OCI-LY1 (cell line): ENCODE measurements around the gene ETV7.

Experiments
- H2AFZ ChIP-seq: fragments of 200-600 bp; sonication (generic), shearing (Covaris generic); 2 replicates; pipeline ENCODE4 v1.6.0; 2014; ENCODE audit warnings: antibody characterized with exemption, mild to moderate bottlenecking, low read length
- H3F3A ChIP-seq: fragments of 200-600 bp; sonication (generic), shearing (Covaris generic); 2 replicates; pipeline ENCODE4 v1.6.0; 2014; ENCODE audit warnings: mild to moderate bottlenecking, antibody characterized with exemption, low read length, moderate library complexity; ENCODE audit not compliant: insufficient read depth
- H3K27ac ChIP-seq: fragments of 200-600 bp; sonication (generic); 2 replicates; pipeline ENCODE4 v1.5.1; 2014; ENCODE audit warnings: low read length, mixed run types, mild to moderate bottlenecking, low read depth; ENCODE audit not compliant: poor library complexity, severe bottlenecking
- H3K27me3 ChIP-seq: fragments of 200-600 bp; sonication (generic); 2 replicates; pipeline ENCODE4 v1.6.0; 2014; ENCODE audit warnings: antibody characterized with exemption, mild to moderate bottlenecking, low read length, moderate library complexity; ENCODE audit not compliant: insufficient read depth
- H3K36me3 ChIP-seq: fragments of 200-600 bp; sonication (generic); 2 replicates; pipeline ENCODE4 v1.6.1; 2014; ENCODE audit warnings: mild to moderate bottlenecking, antibody characterized with exemption, low read length, moderate library complexity, mixed read lengths; ENCODE audit not compliant: insufficient read depth
- H3K4me1 ChIP-seq: fragments of 200-600 bp; sonication (generic); 2 replicates; pipeline ENCODE4 v1.5.1; 2014; ENCODE audit warnings: mild to moderate bottlenecking, low read length, moderate library complexity; ENCODE audit not compliant: insufficient read depth, severe bottlenecking
- H3K4me2 ChIP-seq: fragments of 200-600 bp; sonication (generic), shearing (Covaris generic); 2 replicates; pipeline ENCODE4 v1.6.1; 2014; ENCODE audit warnings: low read length
- H3K4me3 ChIP-seq: fragments of 200-600 bp; sonication (generic); 2 replicates; pipeline ENCODE4 v1.5.1; 2014; ENCODE audit warnings: low read length, low read depth, mild to moderate bottlenecking, mixed read lengths; ENCODE audit not compliant: poor library complexity, severe bottlenecking
- H3K79me2 ChIP-seq: fragments of 200-600 bp; shearing (Covaris generic); 2 replicates; pipeline ENCODE4 v1.6.1; 2016; ENCODE audit warnings: mixed run types, low read length, mixed read lengths; ENCODE audit not compliant: insufficient read depth
- H3K9ac ChIP-seq: fragments of 200-600 bp; sonication (generic), shearing (Covaris generic); 2 replicates; pipeline ENCODE4 v1.6.1; 2014; ENCODE audit warnings: mild to moderate bottlenecking, low read length, mixed read lengths
- H3K9me2 ChIP-seq: fragments of 200-600 bp; sonication (generic), shearing (Covaris generic); 2 replicates; pipeline ENCODE4 v1.6.1; 2014; ENCODE audit warnings: low read depth, mild to moderate bottlenecking, low read length, mixed read lengths
- H3K9me3 ChIP-seq: fragments of 200-600 bp; shearing (Covaris generic); 2 replicates; pipeline ENCODE4 v1.6.1; 2014; ENCODE audit warnings: low read length, mixed read lengths
- H4K20me1 ChIP-seq: fragments of 200-600 bp; sonication (generic), shearing (Covaris generic); 2 replicates; pipeline ENCODE4 v1.6.0; 2016; ENCODE audit warnings: mild to moderate bottlenecking, low read length; ENCODE audit not compliant: insufficient read depth
- CTCF ChIP-seq: fragments of 200-600 bp; sonication (generic), shearing (Covaris generic); IDR thresholded peaks from 2 replicates; pipeline ENCODE4 v1.5.1; 2017; ENCODE audit warnings: mild to moderate bottlenecking, antibody characterized with exemption, low read length, moderate library complexity, mixed read lengths
- EZH2 ChIP-seq: fragments of 200-600 bp; sonication (generic), shearing (Covaris generic); IDR thresholded peaks from 2 replicates; pipeline ENCODE4 v1.8.0; 2017; ENCODE audit warnings: borderline replicate concordance, mixed run types, mild to moderate bottlenecking, antibody characterized with exemption, low read length, moderate library complexity, mixed read lengths

Gene ETV7

GRCh38 chr6:36380166-36380565, 7.3 kb downstream of the ETV7 start:
- Histone ChIP-seq H3K27me3 (peaks cover 5% of the 10 kb centered on the region; the same call in 1 of the 2 replicates), H4K20me1 (no peaks in the 10 kb centered on the region), H3K9ac (no peak overlapping the region), H3K9me2 (no peaks in the 10 kb centered on the region), H3K4me3 (no peak overlapping the region), H3K9me3 (no peaks in the 10 kb centered on the region), H3F3A (no peaks in the 10 kb centered on the region), H3K27ac (no peak overlapping the region), H2AFZ (no peak overlapping the region), H3K36me3 (no peaks in the 10 kb centered on the region), H3K79me2 (no peaks in the 10 kb centered on the region), H3K4me2 (no peak overlapping the region), H3K4me1 (no peaks in the 10 kb centered on the region)
- no peak for TF ChIP-seq EZH2
- no peak for TF ChIP-seq CTCF

GRCh38 chr6:36378936-36379335, 8.5 kb downstream of the ETV7 start:
- no peak overlapping the region for H2AFZ ChIP-seq
- H3K27me3 ChIP-seq: peaks cover 5% of the 10 kb centered on the region; the same call in 1 of the 2 replicates
- no peaks in the 10 kb centered on the region for H3K4me1 ChIP-seq
- no peaks in the 10 kb centered on the region for H3K9me2 ChIP-seq
- no peaks in the 10 kb centered on the region for H3K9me3 ChIP-seq
- no peaks in the 10 kb centered on the region for H3F3A ChIP-seq
- no peaks in the 10 kb centered on the region for H3K79me2 ChIP-seq
- no peak overlapping the region for H3K4me3 ChIP-seq
- TF ChIP-seq CTCF (no peak), EZH2 (no peak)
- no peaks in the 10 kb centered on the region for H4K20me1 ChIP-seq
- H3K9ac ChIP-seq: no peak overlapping the region
- no peak overlapping the region for H3K27ac ChIP-seq
- no peak overlapping the region for H3K4me2 ChIP-seq
- no peaks in the 10 kb centered on the region for H3K36me3 ChIP-seq

- no peaks in the 10 kb centered on the region for H3K36me3 ChIP-seq
- H4K20me1 ChIP-seq: no peaks in the 10 kb centered on the region
- no peaks in the 10 kb centered on the region for H3K79me2 ChIP-seq
- no peak overlapping the region for H3K27ac ChIP-seq
- H3K4me3 ChIP-seq: no peak overlapping the region
- no peak overlapping the region for H2AFZ ChIP-seq
- no peaks in the 10 kb centered on the region for H3K9me2 ChIP-seq
- H3K4me1 ChIP-seq: no peaks in the 10 kb centered on the region
- TF ChIP-seq EZH2: no peak
- no peak for TF ChIP-seq CTCF
- no peaks in the 10 kb centered on the region for H3K9me3 ChIP-seq
- H3K4me2 ChIP-seq: no peak overlapping the region
- H3F3A ChIP-seq: no peaks in the 10 kb centered on the region
- no peak overlapping the region for H3K9ac ChIP-seq
- peaks cover 5% of the 10 kb centered on the region; the same call in 1 of the 2 replicates for H3K27me3 ChIP-seq
Observed at GRCh38 chr6:36378243-36378920, 9.1 kb downstream of the ETV7 start.
